K562 (cell line): ENCODE data around the gene FTO. TPM values are rescaled to one million over a fixed set of nuclear protein-coding genes. Genes with fewer than 3 reads are reported as not detected.

Source experiments
- ATAC-seq: fragments of 200-7000 bp; cut with Tn5 transposase; 3 replicates; pipeline ENCODE4 v1.9.1; 2020; ENCODE audit warnings: moderate library complexity
- BruUV-seq: library from RNA; stranded (reverse); fragments of 400-500 nt; replicated peaks from 2 replicates; lab custom pipeline; 2021; lab: Mats Ljungman, UMichigan
- CTCF ChIA-PET: fragments of 300-600 bp; formaldehyde crosslinking; extraction: SDS; loops from one replicate; lab custom pipeline; 2021; ENCODE audit warnings: low intra/inter-chr PET ratio; lab: Yijun Ruan, JAX
- POLR2A ChIA-PET: fragments of 300-600, 350-650 bp; sonication (Branson Sonifier 250); formaldehyde crosslinking; extraction: SDS; loops from one replicate; lab custom pipeline; 2021; ENCODE audit warnings: antibody characterized with exemption, inconsistent platforms; lab: Yijun Ruan, JAX
- DNase-seq, 4 experiments: peaks; one replicate each; pipeline versions ENCODE4 v3.0.0 to v3.0.0-alpha.2; 2011 to 2018; ENCODE audit warnings: low spot score in 3 of 4, mixed read lengths in 3 of 4; ENCODE audit errors: extremely low read depth in 1 of 4
- FAIRE-seq: peaks from 2 replicates; lab custom pipeline; 2011; peaks lifted over from hg19 to GRCh38; lab: Jason Lieb, UNC
- H2AFZ ChIP-seq: 2 replicates; pipeline ENCODE4 v1.6.0; 2011; ENCODE audit warnings: low read depth, low read length, control low read depth, inconsistent platforms
- H3K27ac ChIP-seq: fragments of 200-600 bp; 3 replicates; pipeline ENCODE4 v1.8.0; 2011; ENCODE audit warnings: low read depth, mild to moderate bottlenecking, control low read depth, inconsistent platforms, low read length, moderate library complexity, mixed read lengths; ENCODE audit errors: extremely low read depth
- H3K27me3 ChIP-seq, 2 experiments: fragments of 300-600 bp in 1 of 2; 2 replicates in 1 of 2; 3 replicates in 1 of 2; pipeline versions ENCODE4 v1.6.0 to v1.8.0; 2011; ENCODE audit warnings: inconsistent platforms in 2 of 2, low read length in 2 of 2, mild to moderate bottlenecking in 1 of 2, mixed read lengths in 1 of 2, moderate library complexity in 1 of 2; ENCODE audit not compliant: control insufficient read depth in 2 of 2, insufficient read depth in 2 of 2
- H3K36me3 ChIP-seq: fragments of 300-600 bp; 3 replicates; pipeline ENCODE4 v1.8.0; 2011; ENCODE audit warnings: mild to moderate bottlenecking, low read length, inconsistent platforms; ENCODE audit not compliant: control insufficient read depth, insufficient read depth
- H3K4me1 ChIP-seq, 2 experiments: fragments of 200-600 bp in 1 of 2; replicated peaks in 1 of 2; 2 replicates in 1 of 2; 3 replicates in 1 of 2; pipeline versions ENCODE4 v1.5.1 to v1.8.0; 2011; ENCODE audit warnings: inconsistent platforms in 2 of 2, low read length in 2 of 2, mild to moderate bottlenecking in 1 of 2, mixed read lengths in 1 of 2, moderate library complexity in 1 of 2; ENCODE audit not compliant: control insufficient read depth in 2 of 2, insufficient read depth in 2 of 2
- H3K4me2 ChIP-seq: 2 replicates; pipeline ENCODE4 v1.6.1; 2011; ENCODE audit warnings: low read length, control low read depth, inconsistent platforms, mixed read lengths; ENCODE audit not compliant: insufficient read depth
- H3K4me3 ChIP-seq: fragments of 200-600 bp; sonication (generic), shearing (Covaris generic); 2 replicates; pipeline ENCODE4 v1.5.1; 2016; ENCODE audit warnings: control low read depth, inconsistent platforms
- H3K79me2 ChIP-seq: fragments of 200-600 bp; 3 replicates; pipeline ENCODE4 v1.8.0; 2011; ENCODE audit warnings: low read length, inconsistent platforms; ENCODE audit not compliant: control insufficient read depth, insufficient read depth
- H3K9ac ChIP-seq, 2 experiments: 2 replicates each; pipeline versions ENCODE4 v1.6.0 to v1.6.1; 2011; ENCODE audit warnings: low read depth in 2 of 2, low read length in 2 of 2, control low read depth in 1 of 2, inconsistent platforms in 1 of 2, mild to moderate bottlenecking in 1 of 2, mixed read lengths in 1 of 2; ENCODE audit not compliant: insufficient read depth in 1 of 2
- H3K9me1 ChIP-seq: one replicate; pipeline ENCODE4 v1.6.0; 2011; ENCODE audit warnings: inconsistent platforms, mild to moderate bottlenecking, low read length, moderate library complexity; ENCODE audit not compliant: control insufficient read depth, insufficient read depth
- H3K9me3 ChIP-seq: replicated peaks from 2 replicates; pipeline ENCODE4 v1.5.1; 2011; ENCODE audit warnings: low read depth, low read length, inconsistent platforms; ENCODE audit not compliant: control insufficient read depth, insufficient read depth
- H4K20me1 ChIP-seq: replicated peaks from 2 replicates; pipeline ENCODE4 v1.6.1; 2011; ENCODE audit warnings: low read length, inconsistent platforms, mixed read lengths; ENCODE audit not compliant: control insufficient read depth, insufficient read depth
- BCLAF1 ChIP-seq, 2 experiments: fragments of 450-650 bp in 1 of 2; IDR thresholded peaks; 2 replicates each; pipeline ENCODE4 v1.6.1; 2011 to 2017; ENCODE audit warnings: low read depth in 2 of 2, antibody characterized with exemption in 1 of 2, borderline replicate concordance in 1 of 2, low read length in 1 of 2, mild to moderate bottlenecking in 1 of 2, mixed read lengths in 1 of 2; ENCODE audit not compliant: control insufficient read depth in 1 of 2
- CXXC5 ChIP-seq: fragments of 250-450 bp; sonication (Bioruptor Pico); IDR thresholded peaks from 2 replicates; pipeline ENCODE4 v1.8.0; 2022; ENCODE audit warnings: inconsistent platforms, mild to moderate bottlenecking, moderate library complexity
- FOSL1 ChIP-seq: fragments of 200-800 bp; sonication (Bioruptor generic); conservative IDR thresholded peaks from 2 replicates; pipeline ENCODE4 v1.6.1; 2016; ENCODE audit warnings: missing genetic modification characterization, missing compliant biosample characterization
- HDGF ChIP-seq: fragments of 450-650 bp; IDR thresholded peaks from 2 replicates; pipeline ENCODE4 v1.6.1; 2016
- L3MBTL2 ChIP-seq: fragments of 450-650 bp; IDR thresholded peaks from 2 replicates; pipeline ENCODE4 v1.6.1; 2016; ENCODE audit warnings: mild to moderate bottlenecking, moderate library complexity
- MED1 ChIP-seq: sonication (generic); formaldehyde crosslinking; IDR thresholded peaks from 2 replicates; pipeline ENCODE4 v1.8.1; 2023; ENCODE audit warnings: missing genetic modification reagents, borderline replicate concordance
- SMARCB1 ChIP-seq: IDR thresholded peaks from 2 replicates; pipeline ENCODE4 v1.6.1; 2011; ENCODE audit warnings: improper control_type of control experiment, low read depth; ENCODE audit not compliant: insufficient read length
- TGIF2 ChIP-seq: sonication (generic); formaldehyde crosslinking; IDR thresholded peaks from 2 replicates; pipeline ENCODE4 v1.8.1; 2022; ENCODE audit warnings: mild to moderate bottlenecking, missing genetic modification reagents, moderate library complexity
- ZNF507 ChIP-seq: conservative IDR thresholded peaks from 2 replicates; pipeline ENCODE4 v1.6.1; 2017; ENCODE audit warnings: missing genetic modification characterization, missing compliant biosample characterization
- ZNF764 ChIP-seq: fragments of 250-450 bp; sonication (Bioruptor Pico); IDR thresholded peaks from 2 replicates; pipeline ENCODE4 v1.4.0; 2020; ENCODE audit warnings: low read depth, mild to moderate bottlenecking, moderate library complexity
- WGBS: fragments of 100-300 bp; shearing (Covaris generic); methylation state at CpG from one replicate; pipeline ENCODE4 v1.1.6; 2016; ENCODE audit warnings: low coverage, mixed read lengths; ENCODE audit not compliant: insufficient coverage; ENCODE audit errors: missing lambda C conversion rate; 5-methylcytosine and 5-hydroxymethylcytosine counted together
- in situ Hi-C: fragments of 300-500 bp; cut with MboI; formaldehyde crosslinking; loops from 4 replicates; pipeline ENCODE4 v1.15.0; 2018; ENCODE audit warnings: inconsistent platforms, mixed read lengths
- intact Hi-C: fragments of 100-400 bp; cut with micrococcal nuclease; formaldehyde crosslinking; loops from 2 replicates; pipeline ENCODE4 v1.14.2; 2022
- polyA plus RNA-seq, 8 experiments: library from polyadenylated mRNA; depleted of rRNA in 4 of 8; stranded (reverse) in 5 of 8; unstranded in 3 of 8; fragments of >200 nt; fragmentation: Nextera tagmentation in 2 of 8; fragmentation: Illumina TruSeq in 1 of 8; extraction: Ambion mirVana in 2 of 8; extraction: Trizol in 1 of 8; gene quantifications; 2 replicates each; pipeline versions ENCODE4 v1.2.1 to v1.2.3, GENCODE V29; 2011 to 2014; ENCODE audit warnings: inconsistent platforms in 1 of 8, missing spikeins in 1 of 8
- total RNA-seq, 7 experiments: library from RNA; depleted of rRNA in 6 of 7; stranded (reverse); fragments of >200 nt in 6 of 7; fragmentation: Illumina TruSeq in 2 of 7; extraction: Trizol in 2 of 7; gene quantifications; 2 replicates each; pipeline versions ENCODE4 v1.2.1 to v1.2.3, GENCODE V29; 2011 to 2021; ENCODE audit warnings: low replicate concordance in 1 of 7
- TF ChIP-seq, protein P1 (sequence below): fragments of 450-650 bp; formaldehyde crosslinking; IDR thresholded peaks from 2 replicates; pipeline ENCODE4 v1.4.0; 2020; ENCODE audit warnings: mild to moderate bottlenecking, moderate library complexity
- TF ChIP-seq, protein P2 (sequence below): fragments of 200-400 bp; formaldehyde crosslinking; IDR thresholded peaks from 2 replicates; pipeline ENCODE4 v1.6.1; 2017; ENCODE audit warnings: mild to moderate bottlenecking, low read depth, low read length, moderate library complexity

The FTO gene
- total and polyA plus RNA-seq, 9 of the 15 experiments (the other 6 are each of a cell fraction or from before 2014, with no cell fraction given): 11.3 to 27.7 (median 25.5) TPM

DNA sequence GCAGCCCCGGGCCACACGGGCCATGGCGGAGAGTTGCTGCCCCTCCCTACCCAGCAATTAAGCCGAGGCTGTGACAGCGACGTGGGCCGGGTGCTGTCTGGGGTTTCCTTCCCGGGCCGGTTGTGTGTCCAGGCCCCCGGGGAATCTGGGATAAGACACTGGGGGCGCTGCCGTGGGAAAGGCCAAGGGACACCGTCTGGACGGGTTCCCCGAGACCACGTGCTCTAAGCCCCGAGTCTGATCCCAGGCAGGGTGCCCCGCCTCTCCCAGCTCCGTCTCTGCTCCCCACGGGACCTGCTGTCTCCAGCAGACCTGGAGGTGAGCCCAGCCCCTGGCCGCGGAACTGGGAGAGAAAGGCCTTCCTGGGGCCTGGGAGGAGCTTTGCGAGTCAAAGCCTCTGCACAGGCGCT, 490.4 kb downstream of the FTO start (continued):
- no peak for TF ChIP-seq SMARCB1
- TF ChIP-seq, protein P1, sequence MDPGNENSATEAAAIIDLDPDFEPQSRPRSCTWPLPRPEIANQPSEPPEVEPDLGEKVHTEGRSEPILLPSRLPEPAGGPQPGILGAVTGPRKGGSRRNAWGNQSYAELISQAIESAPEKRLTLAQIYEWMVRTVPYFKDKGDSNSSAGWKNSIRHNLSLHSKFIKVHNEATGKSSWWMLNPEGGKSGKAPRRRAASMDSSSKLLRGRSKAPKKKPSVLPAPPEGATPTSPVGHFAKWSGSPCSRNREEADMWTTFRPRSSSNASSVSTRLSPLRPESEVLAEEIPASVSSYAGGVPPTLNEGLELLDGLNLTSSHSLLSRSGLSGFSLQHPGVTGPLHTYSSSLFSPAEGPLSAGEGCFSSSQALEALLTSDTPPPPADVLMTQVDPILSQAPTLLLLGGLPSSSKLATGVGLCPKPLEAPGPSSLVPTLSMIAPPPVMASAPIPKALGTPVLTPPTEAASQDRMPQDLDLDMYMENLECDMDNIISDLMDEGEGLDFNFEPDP (CRISPR knock-in tag): no peak
- no peak for TF ChIP-seq BCLAF1 (IDR thresholded peaks at IDR 0.05; ENCODE audit: borderline replicate concordance in 1 of 2, control insufficient read depth in 1 of 2, low read depth in 2 of 2, low read length in 1 of 2)

DNA sequence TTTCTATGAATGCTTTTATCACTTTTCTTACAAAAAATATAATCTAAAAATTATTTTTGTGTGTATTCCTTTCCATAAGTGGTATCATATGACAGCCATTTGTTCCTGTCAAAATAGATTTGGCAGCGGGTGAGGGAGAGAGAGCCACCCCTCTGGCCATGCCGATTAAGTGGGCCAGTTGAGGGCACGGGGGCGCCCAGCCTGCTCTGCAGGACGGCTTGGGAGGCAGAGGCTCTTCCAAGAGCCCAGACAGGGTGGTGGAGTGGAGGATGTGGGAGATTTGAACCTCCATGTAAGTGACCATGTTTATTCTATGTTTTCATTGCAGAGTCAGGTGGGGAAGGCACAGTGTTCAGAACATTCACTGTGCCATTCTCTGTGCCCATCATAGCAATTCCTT, 493.8 kb downstream of the FTO start:
- POLR2A ChIA-PET: no interaction called here
- WGBS: 0% methylated on average over 5 of the region's 5 CpGs
- in situ Hi-C loops: no loop called here

More for the DNA sequence above, 493.8 kb downstream of the FTO start:
- Histone ChIP-seq H3K4me2 (no peak overlapping the region), H3K27ac (no peak overlapping the region), H3K79me2 (no peaks in the 10 kb centered on the region), H4K20me1 (no peaks in the 10 kb centered on the region), H3K27me3 (peaks cover 0 to 7% of the 10 kb centered on the region in 2 experiments; a peak in 1 of 5 replicates), H3K4me3 (no peak overlapping the region), H3K4me1 (peaks cover 0 to 12% of the 10 kb centered on the region in 2 experiments; a peak in 2 of 5 replicates), H3K36me3 (no peaks in the 10 kb centered on the region), H3K9ac (no peak overlapping the region), H3K9me1 (no peaks in the 10 kb centered on the region), H3K9me3 (peaks cover 2% of the 10 kb centered on the region; the same call in 1 of the 2 replicates), H2AFZ (no peak overlapping the region)
- CTCF ChIA-PET: no interaction called here
- TF ChIP-seq MED1 (CRISPR knock-in tag) (no peak), CXXC5 (CRISPR knock-in tag) (no peak), FOSL1 (tag) (no peak), ZNF764 (CRISPR knock-in tag) (no peak), TGIF2 (CRISPR knock-in tag) (no peak), HDGF (no peak), ZNF507 (no peak), L3MBTL2 (no peak)
- TF ChIP-seq, protein P2, sequence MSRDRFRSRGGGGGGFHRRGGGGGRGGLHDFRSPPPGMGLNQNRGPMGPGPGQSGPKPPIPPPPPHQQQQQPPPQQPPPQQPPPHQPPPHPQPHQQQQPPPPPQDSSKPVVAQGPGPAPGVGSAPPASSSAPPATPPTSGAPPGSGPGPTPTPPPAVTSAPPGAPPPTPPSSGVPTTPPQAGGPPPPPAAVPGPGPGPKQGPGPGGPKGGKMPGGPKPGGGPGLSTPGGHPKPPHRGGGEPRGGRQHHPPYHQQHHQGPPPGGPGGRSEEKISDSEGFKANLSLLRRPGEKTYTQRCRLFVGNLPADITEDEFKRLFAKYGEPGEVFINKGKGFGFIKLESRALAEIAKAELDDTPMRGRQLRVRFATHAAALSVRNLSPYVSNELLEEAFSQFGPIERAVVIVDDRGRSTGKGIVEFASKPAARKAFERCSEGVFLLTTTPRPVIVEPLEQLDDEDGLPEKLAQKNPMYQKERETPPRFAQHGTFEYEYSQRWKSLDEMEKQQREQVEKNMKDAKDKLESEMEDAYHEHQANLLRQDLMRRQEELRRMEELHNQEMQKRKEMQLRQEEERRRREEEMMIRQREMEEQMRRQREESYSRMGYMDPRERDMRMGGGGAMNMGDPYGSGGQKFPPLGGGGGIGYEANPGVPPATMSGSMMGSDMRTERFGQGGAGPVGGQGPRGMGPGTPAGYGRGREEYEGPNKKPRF: no peak
- ATAC-seq (no peak), FAIRE-seq (no peak), DNase-seq (no peak)
- intact Hi-C loops: no loop called here
- BruUV-seq: no TSS peak
